8988T (cell line): Measurements from ENCODE around the gene GHR.
"Not testable (repeated sequence)": the region's sequence is repeated elsewhere in the genome, so short reads cannot be mapped to it uniquely, and the experiment has no call there.

Source experiments
- DNase-seq: peaks from one replicate; pipeline ENCODE4 v3.0.0; 2011

GHR gene

GRCh38 chr5:42655982-42656650, 232.9 kb downstream of the GHR start:
- DNase-seq: no peak

GRCh38 chr5:42656651-42657015, 233.4 kb downstream of the GHR start:
- DNase-seq: no peak

- DNase-seq: not testable (repeated sequence)
Measured at GRCh38 chr5:42659869-42660268, 236.6 kb downstream of the GHR start.

- DNase-seq: no peak
Measured at GRCh38 chr5:42665857-42666256, 242.6 kb downstream of the GHR start.

GRCh38 chr5:42666869-42667268, 243.6 kb downstream of the GHR start:
- DNase-seq: no peak

- no peak for DNase-seq
Measured at GRCh38 chr5:42668254-42668653, 245.0 kb downstream of the GHR start.

- DNase-seq: no peak
Measured at GRCh38 chr5:42672925-42673324, 249.7 kb downstream of the GHR start.

GRCh38 chr5:42675602-42676001, 252.4 kb downstream of the GHR start:
- DNase-seq: no peak

GRCh38 chr5:42676362-42676761, 253.1 kb downstream of the GHR start:
- no peak for DNase-seq

- no peak for DNase-seq
Measured at GRCh38 chr5:42677156-42677842, 254.1 kb downstream of the GHR start.

- no peak for DNase-seq
Measured at GRCh38 chr5:42680046-42680445, 256.8 kb downstream of the GHR start.

- DNase-seq: not testable (repeated sequence)
Measured at GRCh38 chr5:42685078-42685477, 261.8 kb downstream of the GHR start.

- no peak for DNase-seq
Measured at GRCh38 chr5:42689391-42689790, 266.2 kb downstream of the GHR start.

GRCh38 chr5:42691413-42691937, 268.2 kb downstream of the GHR start:
- no peak for DNase-seq

- no peak for DNase-seq
Measured at GRCh38 chr5:42701351-42702059, 278.3 kb downstream of the GHR start.

GRCh38 chr5:42703238-42703637, 280.0 kb downstream of the GHR start:
- no peak for DNase-seq

GRCh38 chr5:42715785-42716184, 292.5 kb downstream of the GHR start:
- no peak for DNase-seq

- DNase-seq: no peak
Measured at GRCh38 chr5:42718591-42718990, 295.4 kb downstream of the GHR start.

GRCh38 chr5:42719034-42719433, 295.8 kb downstream of the GHR start:
- no peak for DNase-seq

- no peak for DNase-seq
Measured at GRCh38 chr5:42720251-42720650, 297.0 kb downstream of the GHR start.

GRCh38 chr5:42721484-42721883, 298.2 kb downstream of the GHR start:
- no peak for DNase-seq

- not testable (repeated sequence) for DNase-seq
Measured at GRCh38 chr5:42734531-42735058, 311.4 kb downstream of the GHR start.

- no peak for DNase-seq
Measured at GRCh38 chr5:42740920-42741319, 317.7 kb downstream of the GHR start.

GRCh38 chr5:42745426-42745825, 322.2 kb downstream of the GHR start:
- no peak for DNase-seq
